Measurements from ENCODE around the gene DGKI. TPM values are rescaled to one million over a fixed set of nuclear protein-coding genes. Genes with fewer than 3 reads are reported as not detected.

The DGKI gene
- total RNA-seq, 4 donors from 2014 or later: 0.16 to 4.4 (median 2.1) TPM

DNA sequence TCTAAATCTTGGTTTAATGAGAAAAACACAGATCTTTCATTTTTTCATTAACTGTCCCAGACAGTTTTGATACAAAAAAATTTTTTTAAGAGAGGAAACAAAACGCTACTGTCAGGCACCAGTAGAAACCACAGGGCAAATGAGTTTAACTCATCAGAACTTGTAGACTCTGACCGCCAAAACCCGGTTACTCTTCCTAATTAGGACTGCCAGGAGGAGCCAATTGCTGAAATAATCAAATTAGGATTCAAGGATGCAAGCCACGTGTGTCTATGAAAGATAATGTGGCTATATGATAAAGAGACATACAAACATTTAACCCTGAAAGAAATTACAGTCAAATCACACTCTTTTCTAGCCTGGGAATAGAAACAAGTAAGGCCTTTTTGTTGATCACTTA, 154.4 kb downstream of the DGKI start:
- ATAC-seq (ENCODE audit: low FRiP score) (no peak), DNase-seq (ENCODE audit: low spot score) (no peak)
- TF ChIP-seq, protein P1, sequence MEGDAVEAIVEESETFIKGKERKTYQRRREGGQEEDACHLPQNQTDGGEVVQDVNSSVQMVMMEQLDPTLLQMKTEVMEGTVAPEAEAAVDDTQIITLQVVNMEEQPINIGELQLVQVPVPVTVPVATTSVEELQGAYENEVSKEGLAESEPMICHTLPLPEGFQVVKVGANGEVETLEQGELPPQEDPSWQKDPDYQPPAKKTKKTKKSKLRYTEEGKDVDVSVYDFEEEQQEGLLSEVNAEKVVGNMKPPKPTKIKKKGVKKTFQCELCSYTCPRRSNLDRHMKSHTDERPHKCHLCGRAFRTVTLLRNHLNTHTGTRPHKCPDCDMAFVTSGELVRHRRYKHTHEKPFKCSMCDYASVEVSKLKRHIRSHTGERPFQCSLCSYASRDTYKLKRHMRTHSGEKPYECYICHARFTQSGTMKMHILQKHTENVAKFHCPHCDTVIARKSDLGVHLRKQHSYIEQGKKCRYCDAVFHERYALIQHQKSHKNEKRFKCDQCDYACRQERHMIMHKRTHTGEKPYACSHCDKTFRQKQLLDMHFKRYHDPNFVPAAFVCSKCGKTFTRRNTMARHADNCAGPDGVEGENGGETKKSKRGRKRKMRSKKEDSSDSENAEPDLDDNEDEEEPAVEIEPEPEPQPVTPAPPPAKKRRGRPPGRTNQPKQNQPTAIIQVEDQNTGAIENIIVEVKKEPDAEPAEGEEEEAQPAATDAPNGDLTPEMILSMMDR (IDR thresholded peaks at IDR 0.05): no peak

DNA sequence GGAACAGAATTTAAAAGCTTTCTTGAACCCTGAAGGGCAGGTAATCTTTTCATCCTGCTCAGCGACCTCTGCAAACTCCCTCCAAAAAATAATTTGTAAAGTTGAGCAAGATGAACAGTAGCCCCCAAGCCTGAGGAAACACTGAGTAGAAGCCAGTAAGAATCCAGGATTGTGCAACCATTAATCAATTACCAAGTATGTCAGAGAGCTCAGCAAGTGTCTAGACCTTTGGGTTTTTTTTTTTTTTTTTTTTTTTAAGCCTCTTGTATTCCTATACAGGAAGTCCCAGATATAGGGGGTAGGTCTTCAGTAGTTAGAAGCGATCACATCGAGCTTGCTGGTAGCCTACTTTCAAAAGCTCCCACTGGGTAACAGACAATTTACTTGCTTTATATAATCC, 155.2 kb downstream of the DGKI start:
- ATAC-seq (ENCODE audit: low FRiP score): no peak

DNA sequence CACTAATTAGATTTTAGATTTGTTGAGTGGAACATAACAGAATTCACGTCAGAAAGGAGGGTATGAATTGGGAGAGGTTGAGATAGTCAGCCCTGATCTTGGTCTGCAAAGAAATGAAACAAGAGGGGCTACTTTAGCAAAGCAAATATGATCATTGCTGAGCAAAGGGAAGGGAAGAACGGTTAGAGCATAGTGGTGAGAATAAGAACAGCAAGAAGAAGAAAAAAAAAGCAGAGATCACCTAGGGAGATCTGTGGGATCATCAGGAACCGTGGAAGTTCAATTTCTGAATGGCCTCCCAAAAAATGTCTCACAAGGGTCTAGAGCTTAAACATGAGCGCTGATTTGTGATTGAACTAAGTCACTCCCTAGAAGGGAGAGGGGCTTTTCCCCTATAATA, 156.1 kb downstream of the DGKI start:
- TF ChIP-seq, protein P1 (IDR thresholded peaks at IDR 0.05): no peak
- no peak for DNase-seq (ENCODE audit: low spot score)
- ATAC-seq (ENCODE audit: low FRiP score): no peak

More for the DNA sequence above, 155.2 kb downstream of the DGKI start:
- DNase-seq (ENCODE audit: low spot score): no peak
- TF ChIP-seq, protein P1 (IDR thresholded peaks at IDR 0.05): no peak

DNA sequence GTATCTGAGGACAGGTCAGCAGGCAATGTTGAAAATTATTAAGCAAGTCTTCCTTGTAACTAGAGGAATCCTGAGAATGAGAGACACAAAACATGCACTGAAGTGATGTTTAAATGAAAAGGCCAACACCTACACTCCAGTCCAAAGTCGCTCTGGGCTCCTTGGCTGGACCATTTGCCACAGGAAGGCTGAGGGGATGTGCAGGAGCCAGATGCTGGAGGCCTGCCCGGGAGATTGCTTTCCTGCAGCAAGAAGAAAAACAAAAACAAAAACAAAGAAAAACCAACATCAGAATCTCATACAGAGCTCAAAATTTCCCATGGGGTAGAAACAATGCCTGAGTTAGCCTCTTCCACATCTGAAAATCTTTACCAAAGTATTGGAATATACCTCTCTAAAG, 157.0 kb downstream of the DGKI start:
- TF ChIP-seq, protein P1 (IDR thresholded peaks at IDR 0.05): no peak
- ATAC-seq (ENCODE audit: low FRiP score): no peak
- DNase-seq (ENCODE audit: low spot score): no peak

DNA sequence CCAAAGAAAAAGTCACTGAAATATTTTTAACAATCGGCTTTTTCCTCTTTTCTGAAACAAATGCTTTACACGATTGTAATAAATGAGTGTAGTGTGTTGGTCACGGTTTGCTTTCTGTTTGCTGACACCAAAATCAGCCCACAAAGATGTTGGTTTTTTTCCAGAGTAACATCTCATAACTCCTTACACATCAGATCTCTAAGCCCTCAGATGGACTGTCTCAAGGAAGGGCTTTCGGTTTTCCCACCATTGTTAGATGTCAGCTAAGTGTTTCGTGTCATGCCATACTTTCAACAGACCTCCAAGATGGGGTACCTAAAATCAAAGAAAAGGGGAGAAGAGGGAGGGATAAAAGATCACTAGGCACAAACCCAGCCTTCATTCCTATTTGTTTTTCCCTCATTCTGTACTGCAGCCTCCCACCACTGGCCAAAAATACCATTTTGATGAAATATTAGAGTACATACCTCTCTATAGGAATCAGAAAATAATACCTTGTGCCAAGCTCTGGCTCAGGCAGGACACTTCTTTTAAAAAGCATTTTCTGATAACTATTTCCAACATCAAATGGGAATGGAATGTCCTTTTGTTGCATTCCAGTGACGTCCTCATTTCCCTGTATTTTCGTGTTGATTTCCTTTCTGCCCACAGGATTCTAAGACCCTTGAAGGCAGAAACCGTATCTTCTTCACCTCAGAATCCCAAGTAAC, 159.1 kb downstream of the DGKI start:
- DNase-seq (ENCODE audit: low spot score) (no peak), ATAC-seq (ENCODE audit: low FRiP score) (peak; percentile 49)
- TF ChIP-seq, protein P1 (IDR thresholded peaks at IDR 0.05): no peak

DNA sequence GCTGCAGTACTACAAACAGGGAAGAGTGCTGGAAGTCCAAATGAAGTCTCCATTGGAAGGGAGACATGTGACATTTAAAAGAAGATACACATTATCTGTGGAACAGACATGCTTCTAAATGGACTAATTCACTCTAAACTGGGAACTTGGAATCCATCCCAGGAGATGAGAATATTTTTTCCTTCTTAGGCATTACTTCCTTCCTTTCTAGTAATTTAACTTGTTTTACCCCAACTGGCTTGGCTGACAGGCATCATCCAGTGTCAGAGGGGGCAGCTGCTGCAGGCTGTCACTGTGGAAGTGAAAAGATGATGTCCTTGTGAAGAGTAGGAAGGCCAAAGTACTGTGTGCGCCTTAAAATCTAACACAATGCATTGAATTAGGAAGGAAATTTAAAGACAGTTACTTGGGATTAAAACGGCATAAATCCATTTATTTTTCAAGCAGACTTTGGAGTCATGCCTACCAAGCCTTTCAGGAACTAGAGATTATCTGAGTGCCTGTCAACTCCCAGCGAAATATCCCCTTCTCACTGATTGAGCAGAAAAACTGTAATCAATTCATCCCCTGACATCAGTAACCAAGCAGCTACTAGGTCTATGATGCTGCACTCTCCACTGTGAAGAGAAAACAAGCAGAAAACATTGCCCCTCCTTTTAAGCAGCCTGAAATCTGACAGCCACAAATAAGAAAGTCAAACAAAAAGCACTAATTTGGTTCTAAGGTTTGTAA, 161.2 kb downstream of the DGKI start:
- DNase-seq (ENCODE audit: low spot score) (no peak), ATAC-seq (ENCODE audit: low FRiP score) (no peak)
- TF ChIP-seq, protein P1 (IDR thresholded peaks at IDR 0.05): no peak

DNA sequence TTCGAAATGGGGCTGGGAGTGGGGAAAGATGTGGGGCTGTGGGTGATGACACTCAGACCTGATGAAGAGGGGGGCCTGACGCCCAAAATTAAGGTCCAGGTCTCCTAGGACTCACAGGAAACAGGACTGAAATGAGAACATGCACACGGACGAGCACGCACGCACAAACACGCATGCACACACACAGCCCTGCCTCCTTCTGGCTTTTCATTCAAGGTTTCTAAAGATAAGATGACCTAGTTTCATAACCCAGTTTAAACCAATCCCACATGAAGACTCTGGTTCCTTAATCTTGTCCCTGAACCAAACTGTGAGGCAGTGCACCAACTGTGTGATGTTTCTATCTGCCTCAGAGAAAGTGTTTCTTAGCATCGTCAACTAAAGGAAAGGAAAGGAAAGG, 162.0 kb downstream of the DGKI start:
- ATAC-seq (ENCODE audit: low FRiP score) (no peak), DNase-seq (ENCODE audit: low spot score) (no peak)
- TF ChIP-seq, protein P1 (IDR thresholded peaks at IDR 0.05): no peak
